Amniotic stem cell (primary cell): ENCODE results near the gene HECA.
"Not testable (repeated sequence)": the region's sequence is repeated elsewhere in the genome, so short reads cannot be mapped to it uniquely, and the experiment has no call there.

Source experiments
- DNase-seq: peaks from one replicate; lab custom pipeline; 2025; lab: John Stamatoyannopoulos, UW

Gene HECA

GRCh38 chr6:139135578-139136545, 982 bp downstream of the HECA start:
- DNase-seq, result no peak

DNA sequence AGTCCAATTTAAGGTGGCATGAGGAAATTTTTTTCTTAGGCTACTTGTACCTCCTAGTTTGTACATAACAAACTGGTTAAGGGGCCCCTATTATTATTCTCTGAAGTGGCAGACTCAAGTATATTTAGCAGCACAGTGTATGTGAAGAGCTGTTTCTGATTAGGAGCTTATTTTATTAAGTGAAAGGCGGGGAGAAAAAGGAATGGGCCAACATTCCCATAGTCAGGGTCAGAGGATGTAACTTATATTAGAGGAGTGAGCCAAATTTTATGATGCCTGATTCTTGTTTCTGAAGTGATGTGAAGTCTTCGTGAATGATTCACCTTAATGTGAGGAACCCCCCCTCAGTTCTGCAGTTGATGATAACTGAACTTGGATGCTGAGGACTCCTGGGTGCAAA, 2.8 kb downstream of the HECA start:
- no peak for DNase-seq

GRCh38 chr6:139140854-139141253, 6.0 kb downstream of the HECA start:
- not testable (repeated sequence) for DNase-seq

- no peak for DNase-seq
These were observed 7.4 kb downstream of the HECA start for GRCh38 chr6:139142262-139142661.

GRCh38 chr6:139143111-139143510, 8.2 kb downstream of the HECA start:
- DNase-seq, result no peak

DNA sequence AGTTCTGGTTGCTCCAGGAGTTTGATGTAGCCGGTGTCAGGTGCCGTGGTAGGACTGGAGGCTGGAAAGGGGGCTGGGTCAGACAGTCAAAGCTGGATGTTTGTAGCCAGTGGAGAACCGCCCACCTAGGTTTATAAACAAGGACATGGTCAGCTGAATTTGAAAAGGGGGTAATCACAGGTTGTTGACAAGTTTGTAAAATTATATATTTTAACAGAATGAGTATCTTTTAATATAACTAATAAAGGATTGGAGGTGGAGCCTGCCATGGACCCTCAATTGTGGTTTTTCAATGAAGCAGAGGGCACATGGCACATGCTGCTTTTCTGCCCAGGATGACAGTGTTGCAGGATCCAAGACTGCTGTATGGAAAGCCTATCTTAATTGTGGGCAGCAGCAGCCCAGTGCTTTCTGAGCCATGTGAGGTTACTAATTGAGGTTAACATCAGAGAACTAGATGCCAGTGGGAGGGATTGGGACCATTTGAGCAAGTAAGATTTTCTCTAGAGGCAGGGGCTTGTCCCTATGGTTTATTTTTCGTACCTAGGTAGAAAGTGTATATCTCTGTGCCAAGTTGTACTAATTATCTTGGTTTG, 9.7 kb downstream of the HECA start:
- DNase-seq, result no peak

DNA sequence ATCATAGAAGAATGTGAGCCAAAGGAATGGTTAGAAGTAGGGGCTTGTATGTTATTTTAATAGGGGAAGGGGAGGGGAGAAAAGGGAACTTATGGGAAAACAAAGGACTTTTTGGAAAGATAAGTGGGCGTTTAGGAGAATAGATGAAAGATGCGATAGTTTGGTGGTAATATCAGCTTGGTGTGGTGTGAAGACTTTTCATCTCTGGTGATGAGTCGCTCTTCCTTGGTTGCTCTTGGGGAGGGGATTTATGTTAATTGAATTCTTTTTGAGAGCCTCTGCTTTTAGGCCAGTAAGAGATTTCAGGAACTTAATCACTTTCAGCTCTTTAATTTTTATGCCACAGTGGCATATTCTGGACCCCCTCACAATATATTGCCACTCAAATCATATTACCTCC, 10.8 kb downstream of the HECA start:
- no peak for DNase-seq

DNA sequence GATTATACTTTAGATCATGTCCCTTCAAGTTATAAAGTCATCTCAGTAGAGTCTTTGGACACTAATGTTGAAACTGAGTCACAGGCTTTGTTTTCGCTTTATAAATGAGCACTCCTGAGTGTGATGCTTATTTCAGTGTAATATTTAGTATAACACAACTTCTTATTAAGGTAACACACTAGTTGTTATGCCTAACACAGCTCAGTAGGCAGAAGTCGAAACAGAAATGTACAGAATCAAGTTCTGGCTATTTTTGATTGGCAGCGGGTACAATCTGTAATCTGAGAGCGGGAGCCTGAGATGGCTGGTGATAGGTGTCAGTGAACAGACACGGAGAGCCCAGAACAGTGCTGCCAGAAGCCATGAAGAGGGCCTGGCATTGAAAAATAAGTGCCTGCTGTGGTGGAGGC, 11.4 kb downstream of the HECA start:
- DNase-seq, result no peak

DNA sequence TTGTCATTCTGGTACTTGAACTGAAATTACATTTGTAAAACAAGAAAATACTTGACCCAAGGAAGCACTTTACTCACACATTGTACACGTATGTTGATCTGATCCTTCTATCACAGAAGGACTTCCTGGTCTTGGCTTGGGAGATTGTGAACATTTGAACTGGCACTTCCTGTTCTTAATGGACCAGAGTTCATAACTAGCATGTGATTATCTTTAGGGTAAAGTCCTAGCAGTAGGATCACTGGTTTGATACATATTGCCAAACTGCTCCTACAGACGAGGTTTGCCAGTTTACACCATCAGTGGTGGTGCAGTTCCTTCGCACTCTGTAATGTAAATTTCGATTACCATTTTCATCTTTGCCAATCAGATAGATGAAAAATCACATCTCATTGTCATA, 12.7 kb downstream of the HECA start:
- no peak for DNase-seq

- DNase-seq, result no peak
These were observed 13.8 kb downstream of the HECA start for GRCh38 chr6:139148557-139149235.

- DNase-seq, result no peak
These were observed 14.5 kb downstream of the HECA start for GRCh38 chr6:139149383-139149782.

DNA sequence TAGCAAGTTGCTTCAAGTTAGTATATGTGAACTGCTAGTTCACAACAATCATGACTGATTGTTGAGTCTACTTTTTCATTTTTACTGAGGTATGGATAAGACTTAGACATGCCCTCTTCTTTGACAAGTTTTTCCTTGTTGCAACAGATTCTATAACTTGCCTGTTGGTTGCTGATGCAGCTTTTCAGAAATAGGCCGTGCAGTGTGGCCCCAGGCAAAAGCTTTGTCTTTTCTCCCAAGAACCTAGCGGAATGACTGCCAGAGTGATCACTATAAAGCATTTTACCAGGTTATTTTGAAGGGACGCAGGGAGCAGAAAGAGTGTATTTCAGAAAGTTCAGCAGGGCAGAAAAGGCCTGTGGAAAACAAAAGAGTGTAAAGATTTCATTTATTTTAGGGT, 16.0 kb downstream of the HECA start:
- DNase-seq, result no peak

- no peak for DNase-seq
These were observed 16.7 kb downstream of the HECA start for GRCh38 chr6:139151425-139152087.

GRCh38 chr6:139152088-139152891, 17.4 kb downstream of the HECA start:
- DNase-seq, result no peak

DNA sequence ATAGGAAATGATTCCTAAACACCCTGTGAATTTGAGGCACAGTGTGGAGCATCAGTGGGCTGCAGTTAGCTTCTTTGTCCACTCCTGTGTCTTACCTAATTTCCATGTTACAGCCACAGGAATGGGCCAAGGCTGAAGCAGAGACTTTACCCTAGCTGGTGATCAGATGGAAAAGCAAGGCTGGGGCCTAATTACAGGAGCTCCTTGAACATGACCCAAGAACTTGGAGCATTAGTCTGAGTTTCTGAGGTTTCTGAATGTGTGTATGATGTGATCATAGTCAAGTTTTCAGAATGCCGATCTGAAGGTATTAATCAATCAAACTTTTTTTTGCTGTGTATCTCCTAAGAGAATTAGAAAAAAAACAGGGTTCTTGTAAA, 18.0 kb downstream of the HECA start:
- no peak for DNase-seq

GRCh38 chr6:139153855-139154254, 19.0 kb downstream of the HECA start:
- no peak for DNase-seq

- no peak for DNase-seq
These were observed 20.1 kb downstream of the HECA start for GRCh38 chr6:139154881-139155547.

DNA sequence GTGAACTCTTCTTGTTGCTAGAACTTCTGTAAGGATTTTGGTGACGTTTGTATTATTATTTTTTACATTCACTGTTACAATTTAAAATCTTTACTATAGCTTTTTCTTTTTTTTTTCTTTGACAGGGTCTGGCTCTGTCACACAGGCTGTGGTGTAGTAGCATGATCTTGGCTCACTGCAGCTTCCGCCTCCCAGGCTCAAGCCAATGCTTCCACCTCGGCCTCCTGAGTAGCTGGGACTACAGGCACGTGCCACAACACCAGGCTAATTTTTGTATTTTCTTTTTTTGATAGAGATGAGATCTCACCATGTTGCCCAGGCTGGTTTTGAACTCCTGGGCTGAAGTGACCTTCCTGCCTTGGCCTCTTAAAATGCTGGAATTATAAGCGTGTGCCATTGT, 21.2 kb downstream of the HECA start:
- no peak for DNase-seq

GRCh38 chr6:139156551-139156950, 21.7 kb downstream of the HECA start:
- DNase-seq, result no peak

GRCh38 chr6:139157086-139157485, 22.2 kb downstream of the HECA start:
- not testable (repeated sequence) for DNase-seq

- DNase-seq, result no peak
These were observed 24.1 kb downstream of the HECA start for GRCh38 chr6:139159016-139159415.
